Left ventricle myocardium inferior (tissue), 1 donor: ENCODE measurements around the gene DNPH1. TPM values are rescaled to one million over a fixed set of nuclear protein-coding genes. Genes with fewer than 3 reads are reported as not detected.

Experiments used
- DNase-seq: peaks from one replicate; pipeline ENCODE4 v3.0.0-alpha.2; 2020
- H3K27ac ChIP-seq: fragments of 200-600 bp; replicated peaks from 2 replicates; pipeline ENCODE4 v1.8.0; 2021
- H3K27me3 ChIP-seq: fragments of 200-600 bp; 2 replicates; pipeline ENCODE4 v1.8.0; 2021; ENCODE audit warnings: low read depth
- H3K36me3 ChIP-seq: fragments of 200-600 bp; 2 replicates; pipeline ENCODE4 v1.8.0; 2021
- H3K4me1 ChIP-seq: fragments of 200-600 bp; 2 replicates; pipeline ENCODE4 v1.8.0; 2021
- H3K4me3 ChIP-seq: fragments of 200-600 bp; 2 replicates; pipeline ENCODE4 v1.8.0; 2021; ENCODE audit warnings: mild to moderate bottlenecking, moderate library complexity
- H3K9me3 ChIP-seq: fragments of 200-600 bp; replicated peaks from 2 replicates; pipeline ENCODE4 v1.8.0; 2021
- CTCF ChIP-seq: fragments of 200-600 bp; IDR thresholded peaks from 2 replicates; pipeline ENCODE4 v1.8.0; 2021; ENCODE audit warnings: antibody characterized with exemption, mild to moderate bottlenecking, borderline replicate concordance
- intact Hi-C: fragments of 100-400 bp; cut with micrococcal nuclease; formaldehyde crosslinking; loops from one replicate; pipeline ENCODE4 v1.11.0; 2022
- total RNA-seq: library from RNA; stranded (reverse); fragmentation: NEBNext Ultra II Directional; extraction: Animal tissue kit (Norgen Biotek cat#: 25700); gene quantifications from one replicate; pipeline ENCODE4 v1.2.1, GENCODE V29; 2021
- donor health status: DM: no; HTN: yes; CAD: no; lungs with severe emphysema.

Gene DNPH1
- total RNA-seq, 1 donor from 2014 or later = 27.7 TPM

DNA sequence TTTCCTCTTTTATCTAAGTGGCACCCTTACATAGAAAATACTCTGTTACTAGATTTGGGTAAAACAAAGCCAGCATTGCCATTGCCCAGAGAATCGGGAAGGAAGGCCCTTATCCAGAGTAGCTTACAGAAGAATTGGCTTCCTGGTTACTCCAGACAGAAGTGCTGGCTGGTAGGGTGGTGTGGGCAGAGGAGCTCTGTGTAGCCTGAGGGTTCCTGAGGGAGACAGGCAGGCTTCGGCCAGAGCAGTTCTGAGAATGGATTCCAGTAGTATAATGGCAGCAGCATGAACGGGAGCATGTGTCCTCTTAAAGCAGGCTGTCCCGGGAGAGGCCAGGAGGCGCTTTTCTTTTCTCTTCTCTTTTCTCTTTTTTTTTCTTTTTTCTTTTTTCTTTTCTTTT is 35.4 kb downstream of the DNPH1 start:
- Histone ChIP-seq H3K4me1 (peaks cover 7% of the 10 kb centered on the region), H3K4me3 (no peak overlapping the region), H3K27me3 (no peaks in the 10 kb centered on the region), H3K9me3 (no peaks in the 10 kb centered on the region), H3K36me3 (peaks cover 69% of the 10 kb centered on the region), H3K27ac (no peak overlapping the region)
- intact Hi-C loops = no loop called here
- TF ChIP-seq CTCF = no peak
- DNase-seq = no peak

GRCh38 chr6:43192911-43193310 is 36.4 kb downstream of the DNPH1 start:
- Histone ChIP-seq H3K9me3 (no peaks in the 10 kb centered on the region), H3K27ac (no peak overlapping the region), H3K27me3 (no peaks in the 10 kb centered on the region), H3K4me1 (peaks cover 7% of the 10 kb centered on the region), H3K4me3 (no peak overlapping the region), H3K36me3 (peaks cover 70% of the 10 kb centered on the region)
- TF ChIP-seq CTCF = no peak
- no peak for DNase-seq
- intact Hi-C loops = no loop called here

GRCh38 chr6:43189776-43190304 is 39.4 kb downstream of the DNPH1 start:
- DNase-seq = no peak
- Histone ChIP-seq H3K4me3 (no peak overlapping the region), H3K4me1 (peaks cover 7% of the 10 kb centered on the region), H3K9me3 (no peaks in the 10 kb centered on the region), H3K27me3 (no peaks in the 10 kb centered on the region), H3K27ac (no peak overlapping the region), H3K36me3 (peaks cover 76% of the 10 kb centered on the region)
- TF ChIP-seq CTCF = no peak
- intact Hi-C loops = no loop called here

DNA sequence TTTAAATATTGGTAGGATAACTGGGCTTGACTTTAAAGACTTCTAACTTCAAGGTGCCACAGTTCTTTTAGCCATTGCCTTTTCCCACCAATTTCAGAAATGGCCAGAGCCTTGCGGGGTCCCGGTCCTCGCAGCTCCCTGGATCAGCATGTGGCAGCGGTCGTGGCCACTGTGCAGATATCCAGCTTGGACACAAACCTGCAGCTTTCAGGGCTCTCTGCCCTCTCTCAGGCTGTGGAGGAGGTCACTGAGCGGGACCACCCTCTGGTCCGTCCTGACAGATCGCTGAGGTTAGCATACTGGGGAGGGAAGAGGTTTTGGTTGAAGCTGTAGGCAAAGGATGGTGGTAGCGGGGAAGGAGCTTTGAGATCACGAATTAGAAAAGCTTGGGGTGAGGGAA is 40.9 kb downstream of the DNPH1 start:
- no peaks in the 10 kb centered on the region for H3K9me3 ChIP-seq
- no peak for TF ChIP-seq CTCF
- H3K36me3 ChIP-seq = peaks cover 67% of the 10 kb centered on the region
- H3K4me3 ChIP-seq = no peak overlapping the region
- no peak for DNase-seq
- no peaks in the 10 kb centered on the region for H3K27me3 ChIP-seq
- intact Hi-C loops = no loop called here
- H3K27ac ChIP-seq = no peak overlapping the region
- peaks cover 14% of the 10 kb centered on the region for H3K4me1 ChIP-seq

DNA sequence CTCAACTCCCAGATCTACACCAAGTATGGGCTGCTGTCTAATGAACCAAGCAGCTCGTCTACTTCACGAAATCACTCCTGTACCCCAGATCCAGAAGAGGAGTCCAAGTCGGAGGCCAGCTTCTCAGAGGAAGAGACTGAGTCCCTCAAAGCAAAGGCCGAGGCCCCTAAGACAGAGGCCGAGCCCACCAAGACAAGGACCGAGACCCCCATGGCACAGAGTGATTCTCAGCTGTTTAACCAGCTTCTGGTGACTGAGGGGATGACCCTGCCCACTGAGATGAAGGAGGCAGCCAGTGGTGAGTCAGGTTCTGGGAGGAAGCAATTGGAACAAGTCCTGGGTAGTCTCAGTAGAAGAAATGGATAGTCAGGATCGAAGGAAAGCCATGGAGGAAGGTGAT is 41.5 kb downstream of the DNPH1 start:
- DNase-seq = no peak
- intact Hi-C loops = no loop called here
- peaks cover 61% of the 10 kb centered on the region for H3K36me3 ChIP-seq
- H3K4me1 ChIP-seq = peaks cover 20% of the 10 kb centered on the region
- TF ChIP-seq CTCF = no peak
- no peaks in the 10 kb centered on the region for H3K9me3 ChIP-seq
- H3K27ac ChIP-seq = no peak overlapping the region
- no peaks in the 10 kb centered on the region for H3K27me3 ChIP-seq
- H3K4me3 ChIP-seq = no peak overlapping the region
